ENCODE measurements around the gene ZNF618.

ZNF618 gene

GRCh38 chr9:114105236-114105635 lies 229.1 kb downstream of the ZNF618 start:
- TF ChIP-seq CTCF (IDR thresholded peaks at IDR 0.05; ENCODE audit: low read depth, low read length, poor library complexity, severe bottlenecking) (no peak), EZH2phosphoT487 (IDR thresholded peaks at IDR 0.05; ENCODE audit: borderline replicate concordance, low read length) (no peak)

More at GRCh38 chr9:114105236-114105635, 229.1 kb downstream of the ZNF618 start:
- H3K27ac ChIP-seq (ENCODE audit: low read depth, low read length): no peak overlapping the region
- H4K20me1 ChIP-seq (ENCODE audit: control insufficient read depth, insufficient read depth, low read depth, low read length): no peaks in the 10 kb centered on the region
- no peaks in the 10 kb centered on the region for H3K36me3 ChIP-seq (ENCODE audit: control insufficient read depth, low read length)
- H3K4me1 ChIP-seq (ENCODE audit: control insufficient read depth, low read length): no peaks in the 10 kb centered on the region
- peaks cover 9% of the 10 kb centered on the region; the same call in 1 of the 2 replicates for H3K27me3 ChIP-seq (ENCODE audit: control insufficient read depth, low read length)
- H3K9me3 ChIP-seq (ENCODE audit: control insufficient read depth, insufficient read depth, low read length): no peaks in the 10 kb centered on the region; the same call in 1 of the 2 replicates
- no peak overlapping the region for H3K4me2 ChIP-seq (ENCODE audit: low read length)
- no peaks in the 10 kb centered on the region for H3F3A ChIP-seq (ENCODE audit: control insufficient read depth, insufficient read depth)
- no peaks in the 10 kb centered on the region for H3K79me2 ChIP-seq (ENCODE audit: control insufficient read depth, low read length)
- H3K9me2 ChIP-seq (replicated peaks; ENCODE audit: control insufficient read depth, low read length): no peaks in the 10 kb centered on the region
- H3K4me3 ChIP-seq (ENCODE audit: low read length): no peak overlapping the region
